Measurements from ENCODE around the gene NINL. TPM values are rescaled to one million over a fixed set of nuclear protein-coding genes. Genes with fewer than 3 reads are reported as not detected.

NINL gene
- polyA plus RNA-seq, 3 donors = 2.9 to 6.9 (median 4.3) TPM

GRCh38 chr20:25464501-25465242 lies 120.7 kb downstream of the NINL start:
- WGBS, 3 donors = 74 to 78% (median 75%) methylated on average over 13 of the region's 13 CpGs
- H3K27ac ChIP-seq (ENCODE audit: low read depth, low read length) = no peak overlapping the region

GRCh38 chr20:25461786-25462545 lies 123.4 kb downstream of the NINL start:
- H3K27ac ChIP-seq (ENCODE audit: low read depth, low read length) = no peak overlapping the region
- WGBS, 3 donors = 67 to 86% (median 68%) methylated on average over 18 of the region's 18 CpGs

- no peak overlapping the region for H3K27ac ChIP-seq (ENCODE audit: low read depth, low read length)
- 82 to 92% (median 83%) methylated on average over 9 of the region's 9 CpGs for WGBS, 3 donors
These were observed 124.1 kb downstream of the NINL start for GRCh38 chr20:25461281-25461650.

GRCh38 chr20:25460566-25461280 lies 124.6 kb downstream of the NINL start:
- H3K27ac ChIP-seq (ENCODE audit: low read depth, low read length) = no peak overlapping the region
- 92 to 95% (median 93%) methylated on average over 19 of the region's 19 CpGs for WGBS, 3 donors

GRCh38 chr20:25459916-25460535 lies 125.3 kb downstream of the NINL start:
- no peak overlapping the region for H3K27ac ChIP-seq (ENCODE audit: low read depth, low read length)
- 73 to 89% (median 78%) methylated on average over 12 of the region's 12 CpGs for WGBS, 3 donors

- WGBS, 3 donors = 85 to 95% (median 87%) methylated on average over 18 to 20 of the region's 20 CpGs
- H3K27ac ChIP-seq (ENCODE audit: low read depth, low read length) = no peak overlapping the region
These were observed 126.1 kb downstream of the NINL start for GRCh38 chr20:25459111-25459830.

- H3K27ac ChIP-seq (ENCODE audit: low read depth, low read length) = no peak overlapping the region
- 90 to 95% (median 93%) methylated on average over 22 of the region's 22 CpGs for WGBS, 3 donors
These were observed 127.2 kb downstream of the NINL start for GRCh38 chr20:25457886-25458680.

- no peak overlapping the region for H3K27ac ChIP-seq (ENCODE audit: low read depth, low read length)
- 93 to 94% (median 94%) methylated on average over 15 of the region's 15 CpGs for WGBS, 3 donors
These were observed 131.0 kb downstream of the NINL start for GRCh38 chr20:25454153-25454900.

GRCh38 chr20:25453035-25453810 lies 132.1 kb downstream of the NINL start:
- H3K27ac ChIP-seq (ENCODE audit: low read depth, low read length) = no peak overlapping the region
- 79 to 84% (median 82%) methylated on average over 25 of the region's 25 CpGs for WGBS, 3 donors

- WGBS, 3 donors = 84 to 88% (median 88%) methylated on average over 6 of the region's 6 CpGs
- no peak overlapping the region for H3K27ac ChIP-seq (ENCODE audit: low read depth, low read length)
These were observed 133.0 kb downstream of the NINL start for GRCh38 chr20:25452333-25452732.

GRCh38 chr20:25447671-25448070 lies 137.7 kb downstream of the NINL start:
- 89 to 99% (median 90%) methylated on average over 6 of the region's 6 CpGs for WGBS, 3 donors
- H3K27ac ChIP-seq (ENCODE audit: low read depth, low read length) = no peak overlapping the region

- 96 to 98% (median 97%) methylated on average over 4 of the region's 4 CpGs for WGBS, 3 donors
- no peak overlapping the region for H3K27ac ChIP-seq (ENCODE audit: low read depth, low read length)
These were observed 140.8 kb downstream of the NINL start for GRCh38 chr20:25444556-25444955.

- WGBS, 3 donors = 71 to 87% (median 72%) methylated on average over 3 of the region's 3 CpGs
- H3K27ac ChIP-seq (ENCODE audit: low read depth, low read length) = no peak overlapping the region
These were observed 146.0 kb downstream of the NINL start for GRCh38 chr20:25439328-25439727.

GRCh38 chr20:25437153-25437581 lies 148.2 kb downstream of the NINL start:
- H3K27ac ChIP-seq (ENCODE audit: low read depth, low read length) = no peak overlapping the region
- 44 to 69% (median 55%) methylated on average over 4 of the region's 4 CpGs for WGBS, 3 donors

GRCh38 chr20:25424536-25424935 lies 160.8 kb downstream of the NINL start:
- no peak overlapping the region for H3K27ac ChIP-seq (ENCODE audit: low read depth, low read length)
- 89 to 97% (median 95%) methylated on average over 3 of the region's 3 CpGs for WGBS, 3 donors

GRCh38 chr20:25422032-25422431 lies 163.3 kb downstream of the NINL start:
- WGBS, 3 donors = 82 to 89% (median 86%) methylated on average over 4 of the region's 4 CpGs
- H3K27ac ChIP-seq (ENCODE audit: low read depth, low read length) = no peak overlapping the region

Measured in adipose tissue (tissue), 3 donors.